Liver (tissue), 9 donors: Measurements from ENCODE around the gene TSKU. TPM values are rescaled to one million over a fixed set of nuclear protein-coding genes. Genes with fewer than 3 reads are reported as not detected.

Source experiments
- DNase-seq: peaks from one replicate; pipeline ENCODE4 v3.0.0-alpha.2; 2017; ENCODE audit warnings: low spot score
- H3K27ac ChIP-seq, 2 donors: one replicate each; pipeline ENCODE4 v1.7.0; 2013; ENCODE audit warnings: inconsistent platforms in 2 of 2, low read length in 2 of 2, control low read depth in 1 of 2, low read depth in 1 of 2, mild to moderate bottlenecking in 1 of 2
- H3K27me3 ChIP-seq, 4 donors: one replicate each; pipeline versions ENCODE4 v1.6.1 to v1.7.0; 2013; ENCODE audit warnings: low read length in 3 of 4, inconsistent platforms in 1 of 4, mild to moderate bottlenecking in 1 of 4, moderate library complexity in 1 of 4; ENCODE audit not compliant: control insufficient read depth in 4 of 4, insufficient read depth in 4 of 4
- H3K36me3 ChIP-seq, 4 donors: one replicate each; pipeline versions ENCODE4 v1.6.1 to v1.7.0; 2013; ENCODE audit warnings: low read length in 3 of 4, mild to moderate bottlenecking in 3 of 4, low read depth in 1 of 4, moderate library complexity in 1 of 4; ENCODE audit not compliant: control insufficient read depth in 4 of 4, insufficient read depth in 3 of 4
- H3K4me1 ChIP-seq, 4 donors: one replicate each; pipeline versions ENCODE4 v1.6.1 to v1.7.0; 2013; ENCODE audit warnings: low read length in 3 of 4, mild to moderate bottlenecking in 3 of 4, moderate library complexity in 1 of 4; ENCODE audit not compliant: control insufficient read depth in 4 of 4, insufficient read depth in 4 of 4
- H3K4me3 ChIP-seq, 3 donors: one replicate each; pipeline versions ENCODE4 v1.6.1 to v1.7.0; 2013; ENCODE audit warnings: low read length in 3 of 3, control low read depth in 1 of 3, low read depth in 1 of 3, mild to moderate bottlenecking in 1 of 3
- H3K9ac ChIP-seq, 2 donors: one replicate each; pipeline ENCODE4 v1.7.0; 2013; ENCODE audit warnings: low read length in 2 of 2, mild to moderate bottlenecking in 2 of 2, moderate library complexity in 2 of 2, control low read depth in 1 of 2, low read depth in 1 of 2
- H3K9me3 ChIP-seq, 4 donors: one replicate each; pipeline versions ENCODE4 v1.6.1 to v1.7.0; 2013; ENCODE audit warnings: low read length in 3 of 4; ENCODE audit not compliant: control insufficient read depth in 4 of 4
- EGR1 ChIP-seq, 2 donors: IDR thresholded peaks; 2 replicates each; pipeline ENCODE4 v1.6.1; 2016 to 2018; ENCODE audit warnings: antibody characterized with exemption in 2 of 2, low read depth in 2 of 2
- FOXA1 ChIP-seq: IDR thresholded peaks from 2 replicates; pipeline ENCODE4 v1.6.1; 2016; ENCODE audit warnings: antibody characterized with exemption
- FOXA2 ChIP-seq: IDR thresholded peaks from 2 replicates; pipeline ENCODE4 v1.6.1; 2016; ENCODE audit warnings: antibody characterized with exemption
- GABPA ChIP-seq, 2 donors: IDR thresholded peaks in 1 of 2; conservative IDR thresholded peaks in 1 of 2; 2 replicates each; pipeline ENCODE4 v1.6.1; 2016; ENCODE audit warnings: antibody characterized with exemption in 2 of 2, mild to moderate bottlenecking in 1 of 2, moderate library complexity in 1 of 2
- HNF4A ChIP-seq, 2 donors: conservative IDR thresholded peaks; 2 replicates each; pipeline ENCODE4 v1.6.1; 2016; ENCODE audit warnings: antibody characterized with exemption in 2 of 2, mild to moderate bottlenecking in 2 of 2
- HNF4G ChIP-seq: IDR thresholded peaks from 2 replicates; pipeline ENCODE4 v1.6.1; 2016; ENCODE audit warnings: antibody characterized with exemption
- JUND ChIP-seq, 2 donors: IDR thresholded peaks; 2 replicates each; pipeline ENCODE4 v1.6.1; 2016; ENCODE audit warnings: antibody characterized with exemption in 2 of 2
- NR2F2 ChIP-seq: IDR thresholded peaks from 2 replicates; pipeline ENCODE4 v1.6.1; 2016; ENCODE audit warnings: antibody characterized with exemption
- RAD21 ChIP-seq, 2 donors: IDR thresholded peaks; 2 replicates each; pipeline ENCODE4 v1.6.1; 2016; ENCODE audit warnings: antibody characterized with exemption in 2 of 2, mild to moderate bottlenecking in 2 of 2
- RXRA ChIP-seq, 2 donors: IDR thresholded peaks; 2 replicates each; pipeline ENCODE4 v1.6.1; 2017 to 2018; ENCODE audit warnings: antibody characterized with exemption in 2 of 2, mild to moderate bottlenecking in 1 of 2
- SP1 ChIP-seq: IDR thresholded peaks from 2 replicates; pipeline ENCODE4 v1.6.1; 2018; ENCODE audit warnings: antibody characterized with exemption, mild to moderate bottlenecking
- TAF1 ChIP-seq: conservative IDR thresholded peaks from 2 replicates; pipeline ENCODE4 v1.6.1; 2016; ENCODE audit warnings: antibody characterized with exemption, mild to moderate bottlenecking
- YY1 ChIP-seq: IDR thresholded peaks from 2 replicates; pipeline ENCODE4 v1.6.1; 2016; ENCODE audit warnings: antibody characterized with exemption, mild to moderate bottlenecking
- WGBS: extraction: QIAGEN DNeasy Blood & Tissue Kit; methylation state at CpG from one replicate; pipeline ENCODE4 v1.1.7; 2013; 5-methylcytosine and 5-hydroxymethylcytosine counted together
- polyA plus RNA-seq, 2 donors: library from polyadenylated mRNA; stranded (reverse) in 1 of 2; unstranded in 1 of 2; fragments of 200-250 nt in 1 of 2; fragments of >200 nt in 1 of 2; fragmentation: Nextera tagmentation in 1 of 2; extraction: Ambion mirVana in 1 of 2; gene quantifications; one replicate each; pipeline versions ENCODE4 v1.2.1 to v1.2.3, GENCODE V29; 2013 to 2015
- total RNA-seq, 2 donors: library from RNA; depleted of rRNA; stranded (reverse); fragments of >200 nt; gene quantifications; one replicate each; pipeline ENCODE4 v1.2.3, GENCODE V29; 2014
- TF ChIP-seq, protein P1 (sequence below): IDR thresholded peaks from 2 replicates; pipeline ENCODE4 v1.6.1; 2016; ENCODE audit warnings: antibody characterized with exemption
- TF ChIP-seq, protein P2 (sequence below): fragments of 150-350 bp; IDR thresholded peaks from 2 replicates; pipeline ENCODE4 v1.5.1; 2017; ENCODE audit warnings: improper control_type of control experiment, low read depth, low read length; ENCODE audit not compliant: missing input control
- TF ChIP-seq, protein P3 (sequence below): IDR thresholded peaks from 2 replicates; pipeline ENCODE4 v1.6.1; 2016; ENCODE audit warnings: antibody characterized with exemption
- TF ChIP-seq, protein P4 (sequence below): IDR thresholded peaks from 2 replicates; pipeline ENCODE4 v1.6.1; 2016; ENCODE audit warnings: antibody characterized with exemption
- TF ChIP-seq, protein P5 (sequence below): IDR thresholded peaks from 2 replicates; pipeline ENCODE4 v1.6.1; 2016; ENCODE audit warnings: antibody characterized with exemption, mild to moderate bottlenecking
- donor health status: healthy.
- donor health status: healthy.
- donor health status: healthy.
- donor health status: healthy.
- donor health status: healthy.

The TSKU gene
- total and polyA plus RNA-seq, 4 donors: 3.3 to 492 (median 46.0) TPM

DNA sequence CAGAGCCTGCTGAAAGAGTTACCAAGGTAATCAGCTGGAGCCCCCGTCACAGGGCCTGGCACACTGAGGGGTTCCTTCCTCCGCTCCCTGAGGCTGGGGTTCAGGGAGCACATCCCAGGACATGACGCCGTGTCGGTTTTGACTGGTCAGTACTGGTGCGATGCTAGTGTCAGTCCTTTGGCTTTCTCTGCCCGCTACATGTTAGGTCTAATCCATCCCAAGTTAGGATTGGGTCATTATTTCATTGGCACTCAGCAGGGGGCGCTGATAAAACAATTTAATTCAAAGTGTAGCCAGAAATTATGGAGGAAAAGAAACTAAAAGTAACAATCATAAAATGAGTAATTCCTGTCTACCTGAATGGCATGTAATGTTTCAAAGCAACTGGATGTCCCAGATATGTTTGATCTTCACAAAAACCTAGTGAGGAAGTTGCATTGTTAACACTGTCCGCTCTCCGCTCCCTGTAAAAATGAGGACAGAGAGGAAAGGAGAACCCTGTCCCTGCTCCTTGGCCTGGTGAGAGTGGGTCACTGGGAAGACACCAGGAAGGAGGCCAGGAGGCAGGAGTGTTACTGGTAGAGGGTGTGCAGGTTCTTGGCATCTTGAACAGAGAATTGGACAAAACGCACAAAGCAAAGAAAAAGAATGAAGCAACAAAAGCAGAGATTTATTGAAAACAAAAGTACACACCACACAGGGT lies 27.1 kb downstream of the TSKU start:
- no peaks in the 10 kb centered on the region for H3K36me3 ChIP-seq
- H3K9ac ChIP-seq: no peak overlapping the region
- H3K27me3 ChIP-seq: no peaks in the 10 kb centered on the region
- H3K4me3 ChIP-seq: no peak overlapping the region
- peak overlapping the region in 1 of 2 donors; percentile 37 for H3K27ac ChIP-seq
- no peak for DNase-seq
- 65% methylated on average over 11 of the region's 11 CpGs for WGBS
- no peaks in the 10 kb centered on the region for H3K9me3 ChIP-seq
- peaks cover 0 to 15% (median 8%) of the 10 kb centered on the region in 4 donors for H3K4me1 ChIP-seq
- TF ChIP-seq NR2F2 (no peak), HNF4G (no peak), EGR1 (IDR thresholded peaks at IDR 0.05; ENCODE audit: low read depth in 2 of 2) (no peak), SP1 (peak; percentile 34), RXRA (IDR thresholded peaks at IDR 0.05) (no peak), FOXA2 (no peak), FOXA1 (no peak), JUND (IDR thresholded peaks at IDR 0.05) (no peak), TAF1 (no peak), GABPA (IDR thresholded peaks at IDR 0.05 in 1 of 2, conservative IDR thresholded peaks at IDR 0.05 in 1 of 2) (no peak), RAD21 (IDR thresholded peaks at IDR 0.05) (peak; percentile 82 to 85), YY1 (no peak), HNF4A (conservative IDR thresholded peaks at IDR 0.05) (peak in 1 of 2 donors; percentile 12)
- TF ChIP-seq, protein P1, sequence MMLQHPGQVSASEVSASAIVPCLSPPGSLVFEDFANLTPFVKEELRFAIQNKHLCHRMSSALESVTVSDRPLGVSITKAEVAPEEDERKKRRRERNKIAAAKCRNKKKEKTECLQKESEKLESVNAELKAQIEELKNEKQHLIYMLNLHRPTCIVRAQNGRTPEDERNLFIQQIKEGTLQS: no peak
- TF ChIP-seq, protein P2, sequence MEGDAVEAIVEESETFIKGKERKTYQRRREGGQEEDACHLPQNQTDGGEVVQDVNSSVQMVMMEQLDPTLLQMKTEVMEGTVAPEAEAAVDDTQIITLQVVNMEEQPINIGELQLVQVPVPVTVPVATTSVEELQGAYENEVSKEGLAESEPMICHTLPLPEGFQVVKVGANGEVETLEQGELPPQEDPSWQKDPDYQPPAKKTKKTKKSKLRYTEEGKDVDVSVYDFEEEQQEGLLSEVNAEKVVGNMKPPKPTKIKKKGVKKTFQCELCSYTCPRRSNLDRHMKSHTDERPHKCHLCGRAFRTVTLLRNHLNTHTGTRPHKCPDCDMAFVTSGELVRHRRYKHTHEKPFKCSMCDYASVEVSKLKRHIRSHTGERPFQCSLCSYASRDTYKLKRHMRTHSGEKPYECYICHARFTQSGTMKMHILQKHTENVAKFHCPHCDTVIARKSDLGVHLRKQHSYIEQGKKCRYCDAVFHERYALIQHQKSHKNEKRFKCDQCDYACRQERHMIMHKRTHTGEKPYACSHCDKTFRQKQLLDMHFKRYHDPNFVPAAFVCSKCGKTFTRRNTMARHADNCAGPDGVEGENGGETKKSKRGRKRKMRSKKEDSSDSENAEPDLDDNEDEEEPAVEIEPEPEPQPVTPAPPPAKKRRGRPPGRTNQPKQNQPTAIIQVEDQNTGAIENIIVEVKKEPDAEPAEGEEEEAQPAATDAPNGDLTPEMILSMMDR: peak; percentile 67
- TF ChIP-seq, protein P3, sequence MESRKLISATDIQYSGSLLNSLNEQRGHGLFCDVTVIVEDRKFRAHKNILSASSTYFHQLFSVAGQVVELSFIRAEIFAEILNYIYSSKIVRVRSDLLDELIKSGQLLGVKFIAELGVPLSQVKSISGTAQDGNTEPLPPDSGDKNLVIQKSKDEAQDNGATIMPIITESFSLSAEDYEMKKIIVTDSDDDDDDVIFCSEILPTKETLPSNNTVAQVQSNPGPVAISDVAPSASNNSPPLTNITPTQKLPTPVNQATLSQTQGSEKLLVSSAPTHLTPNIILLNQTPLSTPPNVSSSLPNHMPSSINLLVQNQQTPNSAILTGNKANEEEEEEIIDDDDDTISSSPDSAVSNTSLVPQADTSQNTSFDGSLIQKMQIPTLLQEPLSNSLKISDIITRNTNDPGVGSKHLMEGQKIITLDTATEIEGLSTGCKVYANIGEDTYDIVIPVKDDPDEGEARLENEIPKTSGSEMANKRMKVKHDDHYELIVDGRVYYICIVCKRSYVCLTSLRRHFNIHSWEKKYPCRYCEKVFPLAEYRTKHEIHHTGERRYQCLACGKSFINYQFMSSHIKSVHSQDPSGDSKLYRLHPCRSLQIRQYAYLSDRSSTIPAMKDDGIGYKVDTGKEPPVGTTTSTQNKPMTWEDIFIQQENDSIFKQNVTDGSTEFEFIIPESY: no peak
- TF ChIP-seq, protein P4, sequence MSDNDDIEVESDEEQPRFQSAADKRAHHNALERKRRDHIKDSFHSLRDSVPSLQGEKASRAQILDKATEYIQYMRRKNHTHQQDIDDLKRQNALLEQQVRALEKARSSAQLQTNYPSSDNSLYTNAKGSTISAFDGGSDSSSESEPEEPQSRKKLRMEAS: no peak
- TF ChIP-seq, protein P5, sequence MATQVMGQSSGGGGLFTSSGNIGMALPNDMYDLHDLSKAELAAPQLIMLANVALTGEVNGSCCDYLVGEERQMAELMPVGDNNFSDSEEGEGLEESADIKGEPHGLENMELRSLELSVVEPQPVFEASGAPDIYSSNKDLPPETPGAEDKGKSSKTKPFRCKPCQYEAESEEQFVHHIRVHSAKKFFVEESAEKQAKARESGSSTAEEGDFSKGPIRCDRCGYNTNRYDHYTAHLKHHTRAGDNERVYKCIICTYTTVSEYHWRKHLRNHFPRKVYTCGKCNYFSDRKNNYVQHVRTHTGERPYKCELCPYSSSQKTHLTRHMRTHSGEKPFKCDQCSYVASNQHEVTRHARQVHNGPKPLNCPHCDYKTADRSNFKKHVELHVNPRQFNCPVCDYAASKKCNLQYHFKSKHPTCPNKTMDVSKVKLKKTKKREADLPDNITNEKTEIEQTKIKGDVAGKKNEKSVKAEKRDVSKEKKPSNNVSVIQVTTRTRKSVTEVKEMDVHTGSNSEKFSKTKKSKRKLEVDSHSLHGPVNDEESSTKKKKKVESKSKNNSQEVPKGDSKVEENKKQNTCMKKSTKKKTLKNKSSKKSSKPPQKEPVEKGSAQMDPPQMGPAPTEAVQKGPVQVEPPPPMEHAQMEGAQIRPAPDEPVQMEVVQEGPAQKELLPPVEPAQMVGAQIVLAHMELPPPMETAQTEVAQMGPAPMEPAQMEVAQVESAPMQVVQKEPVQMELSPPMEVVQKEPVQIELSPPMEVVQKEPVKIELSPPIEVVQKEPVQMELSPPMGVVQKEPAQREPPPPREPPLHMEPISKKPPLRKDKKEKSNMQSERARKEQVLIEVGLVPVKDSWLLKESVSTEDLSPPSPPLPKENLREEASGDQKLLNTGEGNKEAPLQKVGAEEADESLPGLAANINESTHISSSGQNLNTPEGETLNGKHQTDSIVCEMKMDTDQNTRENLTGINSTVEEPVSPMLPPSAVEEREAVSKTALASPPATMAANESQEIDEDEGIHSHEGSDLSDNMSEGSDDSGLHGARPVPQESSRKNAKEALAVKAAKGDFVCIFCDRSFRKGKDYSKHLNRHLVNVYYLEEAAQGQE: no peak
